Large intestine (tissue), 3 donors: ENCODE data around the gene PRDM16. TPM values are rescaled to one million over a fixed set of nuclear protein-coding genes. Genes with fewer than 3 reads are reported as not detected.

Source experiments
- DNase-seq, 2 donors: peaks; one replicate each; pipeline versions ENCODE4 v3.0.0 to v3.0.0-alpha.2; 2013
- H3K27ac ChIP-seq: one replicate; pipeline ENCODE4 v1.5.1; 2013; ENCODE audit warnings: low read length
- H3K27me3 ChIP-seq: 2 replicates; pipeline ENCODE4 v1.6.1; 2013; ENCODE audit warnings: low read length; ENCODE audit not compliant: control insufficient read depth, insufficient read depth
- H3K36me3 ChIP-seq: 2 replicates; pipeline ENCODE4 v1.6.1; 2013; ENCODE audit warnings: low read length; ENCODE audit not compliant: control insufficient read depth, insufficient read depth
- H3K4me1 ChIP-seq: one replicate; pipeline ENCODE4 v1.6.1; 2013; ENCODE audit warnings: low read length; ENCODE audit not compliant: control insufficient read depth, insufficient read depth
- H3K4me3 ChIP-seq: one replicate; pipeline ENCODE4 v1.5.1; 2013; ENCODE audit warnings: low read length
- H3K9me3 ChIP-seq: one replicate; pipeline ENCODE4 v1.6.1; 2013; ENCODE audit warnings: mild to moderate bottlenecking, low read depth, low read length, moderate library complexity; ENCODE audit not compliant: control insufficient read depth
- WGBS: methylation state at CpG from one replicate; pipeline ENCODE4 v1.1.5; 2013; ENCODE audit warnings: low lambda C conversion rate; ENCODE audit not compliant: insufficient coverage; 5-methylcytosine and 5-hydroxymethylcytosine counted together
- polyA plus RNA-seq: library from polyadenylated mRNA; unstranded; fragments of 120-200 nt; gene quantifications from one replicate; pipeline ENCODE4 v1.2.1, GENCODE V29; 2013

PRDM16 gene
- polyA plus RNA-seq, 1 donor, result 20.6 TPM

DNA sequence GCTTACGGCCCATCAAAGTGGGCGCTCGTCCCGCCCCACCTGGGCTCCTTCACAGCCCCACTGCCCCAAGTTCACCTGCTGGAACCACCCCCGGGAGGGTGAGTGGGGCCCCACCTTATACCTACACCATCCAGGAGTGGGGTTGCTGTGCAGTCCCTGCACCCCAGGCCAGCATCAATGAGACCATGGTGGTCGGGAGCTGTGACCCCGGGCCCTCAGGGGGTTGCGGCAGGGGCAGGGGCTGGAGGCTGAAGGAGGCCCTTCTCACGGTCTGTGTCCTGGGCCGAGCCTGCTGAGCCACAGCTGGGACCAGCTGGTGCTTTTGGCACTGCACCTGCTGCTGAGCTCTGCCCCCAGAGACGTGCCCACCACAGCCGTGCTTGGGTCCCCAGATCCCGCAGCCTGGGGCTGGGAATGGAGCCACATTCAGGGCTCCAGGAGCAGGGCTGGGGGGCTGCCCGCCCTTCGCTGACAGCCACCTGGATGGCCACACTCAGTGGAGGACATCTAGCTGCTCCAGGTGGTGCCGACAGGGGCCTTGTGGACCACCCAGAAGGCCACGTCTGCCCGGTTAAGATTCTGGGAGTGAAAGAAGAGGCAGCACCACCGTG is 30.3 kb upstream of the PRDM16 start:
- no peak for DNase-seq
- Histone ChIP-seq H3K27ac (no peak overlapping the region), H3K4me3 (no peak overlapping the region), H3K27me3 (peaks cover 3% of the 10 kb centered on the region), H3K9me3 (no peaks in the 10 kb centered on the region), H3K36me3 (no peaks in the 10 kb centered on the region), H3K4me1 (no peaks in the 10 kb centered on the region)
- WGBS, result no CpG with 5 or more reads among the region's 19 CpGs

DNA sequence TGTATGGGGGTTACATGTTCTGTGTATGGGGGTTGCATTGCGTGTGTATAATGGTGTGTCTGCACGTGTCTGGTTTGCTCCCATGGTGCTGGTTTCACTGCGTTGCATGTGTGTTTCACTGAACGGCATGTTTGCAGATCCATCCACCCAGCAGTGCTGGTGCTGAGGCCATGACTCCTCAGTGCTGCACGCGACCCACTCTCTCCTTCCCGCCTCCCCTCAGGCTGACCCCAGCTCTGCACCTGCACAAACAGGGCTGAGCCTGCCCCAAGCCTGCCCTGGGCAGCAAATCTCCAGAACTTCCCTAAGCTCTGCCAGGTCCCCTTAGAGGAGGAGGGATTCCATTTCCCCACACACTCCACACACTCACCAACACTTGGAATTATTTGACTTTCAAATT is 29.0 kb upstream of the PRDM16 start:
- Histone ChIP-seq H3K27me3 (peaks cover 3% of the 10 kb centered on the region), H3K4me3 (no peak overlapping the region), H3K36me3 (no peaks in the 10 kb centered on the region), H3K4me1 (no peaks in the 10 kb centered on the region), H3K9me3 (no peaks in the 10 kb centered on the region), H3K27ac (no peak overlapping the region)
- WGBS, result no CpG with 5 or more reads among the region's 7 CpGs
- DNase-seq, result no peak

- no peak overlapping the region for H3K27ac ChIP-seq
- DNase-seq, result no peak
- no peaks in the 10 kb centered on the region for H3K36me3 ChIP-seq
- H3K4me3 ChIP-seq, result no peak overlapping the region
- no peaks in the 10 kb centered on the region for H3K4me1 ChIP-seq
- no CpG with 5 or more reads among the region's 9 CpGs for WGBS
- H3K27me3 ChIP-seq, result peaks cover 8% of the 10 kb centered on the region
- H3K9me3 ChIP-seq, result no peaks in the 10 kb centered on the region
Observed at GRCh38 chr1:3042481-3042880, 26.5 kb upstream of the PRDM16 start.

GRCh38 chr1:3049164-3049563 is 19.8 kb upstream of the PRDM16 start:
- Histone ChIP-seq H3K27ac (no peak overlapping the region), H3K4me3 (no peak overlapping the region), H3K36me3 (no peaks in the 10 kb centered on the region), H3K9me3 (peaks cover 3% of the 10 kb centered on the region), H3K27me3 (peaks cover 10% of the 10 kb centered on the region), H3K4me1 (no peaks in the 10 kb centered on the region)
- no peak for DNase-seq
- no CpG with 5 or more reads among the region's 7 CpGs for WGBS

- WGBS, result no CpG with 5 or more reads among the region's 2 CpGs
- no peaks in the 10 kb centered on the region for H3K36me3 ChIP-seq
Observed at GRCh38 chr1:3049905-3050304, 19.1 kb upstream of the PRDM16 start.

GRCh38 chr1:3050603-3051002 is 18.4 kb upstream of the PRDM16 start:
- no peak for DNase-seq
- Histone ChIP-seq H3K9me3 (peaks cover 7% of the 10 kb centered on the region), H3K36me3 (no peaks in the 10 kb centered on the region), H3K4me3 (no peak overlapping the region), H3K4me1 (no peaks in the 10 kb centered on the region), H3K27me3 (peaks cover 11% of the 10 kb centered on the region), H3K27ac (no peak overlapping the region)

More at GRCh38 chr1:3049905-3050304, 19.1 kb upstream of the PRDM16 start:
- Histone ChIP-seq H3K4me3 (no peak overlapping the region), H3K27ac (no peak overlapping the region), H3K9me3 (peaks cover 7% of the 10 kb centered on the region), H3K4me1 (no peaks in the 10 kb centered on the region), H3K27me3 (peaks cover 15% of the 10 kb centered on the region)
- DNase-seq, result no peak

- Histone ChIP-seq H3K36me3 (no peaks in the 10 kb centered on the region), H3K4me1 (no peaks in the 10 kb centered on the region), H3K4me3 (no peak overlapping the region), H3K27me3 (peaks cover 10% of the 10 kb centered on the region), H3K27ac (no peak overlapping the region), H3K9me3 (peaks cover 7% of the 10 kb centered on the region)
- 80% methylated on average over 2 of the region's 3 CpGs for WGBS
- DNase-seq, result no peak
Observed at GRCh38 chr1:3051270-3052268, 17.4 kb upstream of the PRDM16 start.

GRCh38 chr1:3052501-3052900 is 16.5 kb upstream of the PRDM16 start:
- Histone ChIP-seq H3K27me3 (peaks cover 10% of the 10 kb centered on the region), H3K36me3 (no peaks in the 10 kb centered on the region), H3K4me3 (no peak overlapping the region), H3K9me3 (peaks cover 7% of the 10 kb centered on the region), H3K4me1 (no peaks in the 10 kb centered on the region), H3K27ac (no peak overlapping the region)
- no peak for DNase-seq
- WGBS, result no CpG with 5 or more reads among the region's 5 CpGs

DNA sequence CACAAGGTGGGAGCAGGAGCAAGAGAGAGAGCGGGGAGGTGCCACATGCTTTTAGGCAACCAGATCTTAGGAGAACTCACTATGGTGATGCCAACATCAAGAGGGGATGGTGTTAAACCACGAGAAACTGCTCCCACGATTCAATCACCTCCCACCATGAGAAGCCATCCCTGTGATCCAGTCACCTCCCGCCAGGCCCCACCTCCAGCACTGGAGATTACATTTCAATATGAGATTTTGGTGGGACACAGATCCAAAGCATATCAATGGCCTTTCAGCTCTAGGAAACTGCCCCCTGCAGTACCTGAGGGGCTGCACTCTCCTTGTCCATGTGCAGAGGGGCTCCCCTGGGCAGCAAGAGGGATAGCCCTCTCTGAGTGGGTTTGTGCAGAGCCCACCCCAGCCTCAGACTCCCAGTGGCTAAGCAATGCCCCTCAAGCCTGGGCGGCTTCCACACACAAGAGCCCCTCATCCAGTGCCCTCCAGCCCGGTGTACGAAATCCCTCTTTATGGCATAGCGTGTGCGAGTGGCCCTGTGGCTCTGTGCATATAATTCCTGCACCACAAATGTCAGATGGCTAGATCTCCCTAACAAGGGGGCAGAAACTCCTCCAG is 15.5 kb upstream of the PRDM16 start:
- H3K36me3 ChIP-seq, result no peaks in the 10 kb centered on the region
- H3K4me3 ChIP-seq, result no peak overlapping the region
- H3K4me1 ChIP-seq, result no peaks in the 10 kb centered on the region
- peaks cover 18% of the 10 kb centered on the region for H3K27me3 ChIP-seq
- H3K27ac ChIP-seq, result no peak overlapping the region
- no peak for DNase-seq
- peaks cover 7% of the 10 kb centered on the region for H3K9me3 ChIP-seq
- no CpG with 5 or more reads among the region's 9 CpGs for WGBS

GRCh38 chr1:3053986-3054385 is 15.0 kb upstream of the PRDM16 start:
- Histone ChIP-seq H3K36me3 (no peaks in the 10 kb centered on the region), H3K4me3 (no peak overlapping the region), H3K4me1 (no peaks in the 10 kb centered on the region), H3K27ac (no peak overlapping the region), H3K27me3 (peaks cover 22% of the 10 kb centered on the region), H3K9me3 (peaks cover 7% of the 10 kb centered on the region)
- DNase-seq, result no peak
- WGBS, result no CpG with 5 or more reads among the region's 6 CpGs
